Tongue (tissue), 2 donors: ENCODE data around the gene RAD50. TPM values are rescaled to one million over a fixed set of nuclear protein-coding genes. Genes with fewer than 3 reads are reported as not detected.
"Not testable (repeated sequence)": the region's sequence is repeated elsewhere in the genome, so short reads cannot be mapped to it uniquely, and the experiment has no call there.

Experiments used
- DNase-seq: peaks from one replicate; pipeline ENCODE4 v3.0.0-alpha.2; 2015
- total RNA-seq: library from RNA; depleted of rRNA; stranded (reverse); fragments of >200 nt; gene quantifications from one replicate; pipeline ENCODE4 v1.2.3, GENCODE V29; 2014

Gene RAD50
- total RNA-seq: 48.8 TPM

GRCh38 chr5:132556763-132557477, at the start of gene RAD50:
RAD50 (plus strand) TSS chr5:132556977; CDS start chr5:132557325, 348 bp downstream.
- DNase-seq: peak; percentile 95

- no peak for DNase-seq
Measured at GRCh38 chr5:132510076-132510475, 46.7 kb upstream of the RAD50 start.

GRCh38 chr5:132513618-132514336, 43.0 kb upstream of the RAD50 start:
- DNase-seq: not testable (repeated sequence)

GRCh38 chr5:132522067-132522466, 34.7 kb upstream of the RAD50 start:
- not testable (repeated sequence) for DNase-seq

- not testable (repeated sequence) for DNase-seq
Measured at GRCh38 chr5:132524877-132525276, 31.9 kb upstream of the RAD50 start.

- no peak for DNase-seq
Measured at GRCh38 chr5:132525299-132525724, 31.5 kb upstream of the RAD50 start.

GRCh38 chr5:132526290-132526973, 30.3 kb upstream of the RAD50 start:
- peak; percentile 80 for DNase-seq

GRCh38 chr5:132526974-132527564, 29.7 kb upstream of the RAD50 start:
- no peak for DNase-seq

- no peak for DNase-seq
Measured at GRCh38 chr5:132528021-132528420, 28.8 kb upstream of the RAD50 start.

- no peak for DNase-seq
Measured at GRCh38 chr5:132528866-132529634, 27.7 kb upstream of the RAD50 start.

- DNase-seq: no peak
Measured at GRCh38 chr5:132530946-132531345, 25.8 kb upstream of the RAD50 start.

- DNase-seq: no peak
Measured at GRCh38 chr5:132539716-132540115, 17.1 kb upstream of the RAD50 start.

GRCh38 chr5:132540149-132540548, 16.6 kb upstream of the RAD50 start:
- DNase-seq: no peak

GRCh38 chr5:132540764-132541163, 16.0 kb upstream of the RAD50 start:
- no peak for DNase-seq

- DNase-seq: no peak
Measured at GRCh38 chr5:132543472-132544201, 13.1 kb upstream of the RAD50 start, which contains the start of gene IL5. IL5 (minus strand) TSS chr5:132543522; CDS start chr5:132543478, 44 bp downstream.

GRCh38 chr5:132546108-132546507, 10.7 kb upstream of the RAD50 start:
- DNase-seq: no peak

GRCh38 chr5:132547269-132547668, 9.5 kb upstream of the RAD50 start:
- no peak for DNase-seq

GRCh38 chr5:132548834-132549233, 7.9 kb upstream of the RAD50 start:
- DNase-seq: not testable (repeated sequence)

GRCh38 chr5:132549576-132549975, 7.2 kb upstream of the RAD50 start:
- no peak for DNase-seq

- peak; percentile 1 for DNase-seq
Measured at GRCh38 chr5:132556153-132556762, 519 bp upstream of the RAD50 start.
